GM23338 (cell line): ENCODE data around the gene IGSF8. TPM values are rescaled to one million over a fixed set of nuclear protein-coding genes. Genes with fewer than 3 reads are reported as not detected.

ENCODE experiments used
- ATAC-seq: fragments of 200-7000 bp; cut with Tn5 transposase; 3 replicates; pipeline ENCODE4 v1.9.1; 2020
- DNase-seq: peaks from one replicate; pipeline ENCODE4 v3.0.0-alpha.2; 2015; ENCODE audit warnings: low spot score
- H2AFZ ChIP-seq: fragments of 200-600 bp; sonication (generic); 2 replicates; pipeline ENCODE4 v1.8.0; 2016; ENCODE audit warnings: antibody characterized with exemption, mild to moderate bottlenecking, moderate library complexity
- H3F3A ChIP-seq: fragments of 200-600 bp; sonication (generic); replicated peaks from 2 replicates; pipeline ENCODE4 v1.8.0; 2017; ENCODE audit warnings: antibody characterized with exemption, mixed run types, low read depth
- H3K27ac ChIP-seq: fragments of 200-600 bp; sonication (generic); 2 replicates; pipeline ENCODE4 v1.6.1; 2016; ENCODE audit warnings: low read depth
- H3K27me3 ChIP-seq: fragments of 200-600 bp; sonication (generic); 2 replicates; pipeline ENCODE4 v1.8.0; 2016; ENCODE audit warnings: mild to moderate bottlenecking, mixed run types, moderate library complexity; ENCODE audit not compliant: insufficient read depth
- H3K36me3 ChIP-seq: fragments of 200-600 bp; sonication (generic); 2 replicates; pipeline ENCODE4 v1.8.0; 2016; ENCODE audit warnings: mild to moderate bottlenecking; ENCODE audit not compliant: insufficient read depth
- H3K4me1 ChIP-seq: fragments of 200-600 bp; sonication (generic); 2 replicates; pipeline ENCODE4 v1.8.0; 2016; ENCODE audit warnings: mild to moderate bottlenecking, moderate library complexity; ENCODE audit not compliant: insufficient read depth
- H3K4me2 ChIP-seq: fragments of 200-600 bp; sonication (generic); 2 replicates; pipeline ENCODE4 v1.7.1; 2017; ENCODE audit warnings: mixed run types
- H3K4me3 ChIP-seq: fragments of 200-600 bp; sonication (generic); 2 replicates; pipeline ENCODE4 v1.6.1; 2016; ENCODE audit warnings: mixed run types
- H3K79me2 ChIP-seq: fragments of 200-600 bp; sonication (generic); replicated peaks from 2 replicates; pipeline ENCODE4 v1.8.0; 2017; ENCODE audit warnings: mild to moderate bottlenecking; ENCODE audit not compliant: insufficient read depth
- H3K9me2 ChIP-seq: fragments of 200-600 bp; sonication (generic); 2 replicates; pipeline ENCODE4 v1.8.0; 2017; ENCODE audit not compliant: insufficient read depth
- H4K20me1 ChIP-seq: fragments of 200-600 bp; sonication (generic); replicated peaks from 2 replicates; pipeline ENCODE4 v1.8.0; 2017; ENCODE audit warnings: mild to moderate bottlenecking; ENCODE audit not compliant: insufficient read depth
- H3K27ac Mint-ChIP-seq: 2 replicates; pipeline ENCODE4 v1.8.0; 2020; ENCODE audit warnings: inconsistent platforms, mild to moderate bottlenecking, moderate library complexity, mixed read lengths
- H3K27me3 Mint-ChIP-seq: 3 replicates; pipeline ENCODE4 v1.8.0; 2022; ENCODE audit warnings: low read depth, mild to moderate bottlenecking, moderate library complexity, mixed read lengths, inconsistent platforms; ENCODE audit not compliant: insufficient read depth, poor library complexity
- H3K36me3 Mint-ChIP-seq: 3 replicates; pipeline ENCODE4 v1.8.0; 2021; ENCODE audit warnings: low read depth, mild to moderate bottlenecking, inconsistent platforms, moderate library complexity, mixed read lengths
- H3K4me1 Mint-ChIP-seq: 3 replicates; pipeline ENCODE4 v1.8.0; 2020; ENCODE audit warnings: mild to moderate bottlenecking, inconsistent platforms, mixed read lengths
- H3K4me3 Mint-ChIP-seq: 3 replicates; pipeline ENCODE4 v1.8.0; 2021; ENCODE audit warnings: moderate library complexity, mild to moderate bottlenecking, inconsistent platforms, mixed read lengths
- H3K9me3 Mint-ChIP-seq: 3 replicates; pipeline ENCODE4 v1.8.0; 2020; ENCODE audit warnings: moderate library complexity, mild to moderate bottlenecking, inconsistent platforms, mixed read lengths
- ETS1 ChIP-seq: IDR thresholded peaks from 2 replicates; pipeline ENCODE4 v1.6.1; 2016; ENCODE audit warnings: antibody characterized with exemption
- EZH2phosphoT487 ChIP-seq: fragments of 200-600 bp; sonication (generic); IDR thresholded peaks from one replicate; pipeline ENCODE4 v1.8.1; 2018; ENCODE audit warnings: antibody characterized with exemption; ENCODE audit not compliant: unreplicated experiment
- NANOG ChIP-seq: IDR thresholded peaks from 2 replicates; pipeline ENCODE4 v1.6.1; 2016; ENCODE audit warnings: antibody characterized with exemption, borderline replicate concordance
- POLR2AphosphoS5 ChIP-seq: IDR thresholded peaks from 2 replicates; pipeline ENCODE4 v1.6.1; 2016; ENCODE audit warnings: antibody characterized with exemption, low read depth
- REST ChIP-seq: IDR thresholded peaks from one replicate; pipeline ENCODE4 v1.6.1; 2018; ENCODE audit warnings: antibody characterized with exemption; ENCODE audit not compliant: unreplicated experiment
- STAT1 ChIP-seq: IDR thresholded peaks from one replicate; pipeline ENCODE4 v1.6.1; 2016; ENCODE audit warnings: antibody characterized with exemption; ENCODE audit not compliant: unreplicated experiment
- polyA plus RNA-seq: library from polyadenylated mRNA; unstranded; fragments of >200 nt; fragmentation: Nextera tagmentation; extraction: Ambion mirVana; gene quantifications from 2 replicates; pipeline ENCODE4 v1.2.1, GENCODE V29; 2016
- total RNA-seq: library from RNA; depleted of rRNA; stranded (reverse); fragments of >200 nt; shearing (Covaris generic); gene quantifications from 2 replicates; pipeline ENCODE4 v1.2.3, GENCODE V29; 2014
- TF ChIP-seq, protein P1 (sequence below): fragments of 250-450 bp; sonication (Bioruptor Pico); IDR thresholded peaks from 2 replicates; pipeline ENCODE4 v1.5.0; 2020; ENCODE audit warnings: mild to moderate bottlenecking, moderate library complexity
- TF ChIP-seq, protein P2 (sequence below), 2 experiments: fragments of 200-600 bp in 1 of 2; sonication (generic) in 1 of 2; conservative IDR thresholded peaks; 2 replicates each; pipeline versions ENCODE4 v1.5.1 to v1.6.1; 2016 to 2017; ENCODE audit warnings: antibody characterized with exemption in 2 of 2, low read depth in 2 of 2, mild to moderate bottlenecking in 2 of 2, moderate library complexity in 1 of 2

IGSF8 gene
- total and polyA plus RNA-seq, 2 experiments from 2014 or later = 38.4 to 120 TPM

- TF ChIP-seq, protein P1, sequence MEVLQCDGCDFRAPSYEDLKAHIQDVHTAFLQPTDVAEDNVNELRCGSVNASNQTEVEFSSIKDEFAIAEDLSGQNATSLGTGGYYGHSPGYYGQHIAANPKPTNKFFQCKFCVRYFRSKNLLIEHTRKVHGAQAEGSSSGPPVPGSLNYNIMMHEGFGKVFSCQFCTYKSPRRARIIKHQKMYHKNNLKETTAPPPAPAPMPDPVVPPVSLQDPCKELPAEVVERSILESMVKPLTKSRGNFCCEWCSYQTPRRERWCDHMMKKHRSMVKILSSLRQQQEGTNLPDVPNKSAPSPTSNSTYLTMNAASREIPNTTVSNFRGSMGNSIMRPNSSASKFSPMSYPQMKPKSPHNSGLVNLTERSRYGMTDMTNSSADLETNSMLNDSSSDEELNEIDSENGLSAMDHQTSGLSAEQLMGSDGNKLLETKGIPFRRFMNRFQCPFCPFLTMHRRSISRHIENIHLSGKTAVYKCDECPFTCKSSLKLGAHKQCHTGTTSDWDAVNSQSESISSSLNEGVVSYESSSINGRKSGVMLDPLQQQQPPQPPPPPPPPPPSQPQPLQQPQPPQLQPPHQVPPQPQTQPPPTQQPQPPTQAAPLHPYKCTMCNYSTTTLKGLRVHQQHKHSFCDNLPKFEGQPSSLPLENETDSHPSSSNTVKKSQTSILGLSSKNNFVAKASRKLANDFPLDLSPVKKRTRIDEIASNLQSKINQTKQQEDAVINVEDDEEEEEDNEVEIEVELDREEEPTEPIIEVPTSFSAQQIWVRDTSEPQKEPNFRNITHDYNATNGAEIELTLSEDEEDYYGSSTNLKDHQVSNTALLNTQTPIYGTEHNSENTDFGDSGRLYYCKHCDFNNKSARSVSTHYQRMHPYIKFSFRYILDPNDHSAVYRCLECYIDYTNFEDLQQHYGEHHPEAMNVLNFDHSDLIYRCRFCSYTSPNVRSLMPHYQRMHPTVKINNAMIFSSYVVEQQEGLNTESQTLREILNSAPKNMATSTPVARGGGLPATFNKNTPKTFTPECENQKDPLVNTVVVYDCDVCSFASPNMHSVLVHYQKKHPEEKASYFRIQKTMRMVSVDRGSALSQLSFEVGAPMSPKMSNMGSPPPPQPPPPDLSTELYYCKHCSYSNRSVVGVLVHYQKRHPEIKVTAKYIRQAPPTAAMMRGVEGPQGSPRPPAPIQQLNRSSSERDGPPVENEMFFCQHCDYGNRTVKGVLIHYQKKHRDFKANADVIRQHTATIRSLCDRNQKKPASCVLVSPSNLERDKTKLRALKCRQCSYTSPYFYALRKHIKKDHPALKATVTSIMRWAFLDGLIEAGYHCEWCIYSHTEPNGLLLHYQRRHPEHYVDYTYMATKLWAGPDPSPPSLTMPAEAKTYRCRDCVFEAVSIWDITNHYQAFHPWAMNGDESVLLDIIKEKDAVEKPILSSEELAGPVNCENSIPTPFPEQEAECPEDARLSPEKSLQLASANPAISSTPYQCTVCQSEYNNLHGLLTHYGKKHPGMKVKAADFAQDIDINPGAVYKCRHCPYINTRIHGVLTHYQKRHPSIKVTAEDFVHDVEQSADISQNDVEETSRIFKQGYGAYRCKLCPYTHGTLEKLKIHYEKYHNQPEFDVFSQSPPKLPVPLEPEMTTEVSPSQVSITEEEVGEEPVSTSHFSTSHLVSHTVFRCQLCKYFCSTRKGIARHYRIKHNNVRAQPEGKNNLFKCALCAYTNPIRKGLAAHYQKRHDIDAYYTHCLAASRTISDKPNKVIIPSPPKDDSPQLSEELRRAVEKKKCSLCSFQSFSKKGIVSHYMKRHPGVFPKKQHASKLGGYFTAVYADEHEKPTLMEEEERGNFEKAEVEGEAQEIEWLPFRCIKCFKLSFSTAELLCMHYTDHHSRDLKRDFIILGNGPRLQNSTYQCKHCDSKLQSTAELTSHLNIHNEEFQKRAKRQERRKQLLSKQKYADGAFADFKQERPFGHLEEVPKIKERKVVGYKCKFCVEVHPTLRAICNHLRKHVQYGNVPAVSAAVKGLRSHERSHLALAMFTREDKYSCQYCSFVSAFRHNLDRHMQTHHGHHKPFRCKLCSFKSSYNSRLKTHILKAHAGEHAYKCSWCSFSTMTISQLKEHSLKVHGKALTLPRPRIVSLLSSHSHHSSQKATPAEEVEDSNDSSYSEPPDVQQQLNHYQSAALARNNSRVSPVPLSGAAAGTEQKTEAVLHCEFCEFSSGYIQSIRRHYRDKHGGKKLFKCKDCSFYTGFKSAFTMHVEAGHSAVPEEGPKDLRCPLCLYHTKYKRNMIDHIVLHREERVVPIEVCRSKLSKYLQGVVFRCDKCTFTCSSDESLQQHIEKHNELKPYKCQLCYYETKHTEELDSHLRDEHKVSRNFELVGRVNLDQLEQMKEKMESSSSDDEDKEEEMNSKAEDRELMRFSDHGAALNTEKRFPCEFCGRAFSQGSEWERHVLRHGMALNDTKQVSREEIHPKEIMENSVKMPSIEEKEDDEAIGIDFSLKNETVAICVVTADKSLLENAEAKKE (CRISPR knock-in tag) = peak; percentile 60; the same call in 1 of the 2 replicates
- peak; percentile 50 for TF ChIP-seq POLR2AphosphoS5
Observed at GRCh38 chr1:160083968-160084770, 14.2 kb downstream of the IGSF8 start (continued).

- H3K27me3 Mint-ChIP-seq = peaks cover 44% of the 10 kb centered on the region
- no peak for TF ChIP-seq ETS1
- TF ChIP-seq, protein P2, sequence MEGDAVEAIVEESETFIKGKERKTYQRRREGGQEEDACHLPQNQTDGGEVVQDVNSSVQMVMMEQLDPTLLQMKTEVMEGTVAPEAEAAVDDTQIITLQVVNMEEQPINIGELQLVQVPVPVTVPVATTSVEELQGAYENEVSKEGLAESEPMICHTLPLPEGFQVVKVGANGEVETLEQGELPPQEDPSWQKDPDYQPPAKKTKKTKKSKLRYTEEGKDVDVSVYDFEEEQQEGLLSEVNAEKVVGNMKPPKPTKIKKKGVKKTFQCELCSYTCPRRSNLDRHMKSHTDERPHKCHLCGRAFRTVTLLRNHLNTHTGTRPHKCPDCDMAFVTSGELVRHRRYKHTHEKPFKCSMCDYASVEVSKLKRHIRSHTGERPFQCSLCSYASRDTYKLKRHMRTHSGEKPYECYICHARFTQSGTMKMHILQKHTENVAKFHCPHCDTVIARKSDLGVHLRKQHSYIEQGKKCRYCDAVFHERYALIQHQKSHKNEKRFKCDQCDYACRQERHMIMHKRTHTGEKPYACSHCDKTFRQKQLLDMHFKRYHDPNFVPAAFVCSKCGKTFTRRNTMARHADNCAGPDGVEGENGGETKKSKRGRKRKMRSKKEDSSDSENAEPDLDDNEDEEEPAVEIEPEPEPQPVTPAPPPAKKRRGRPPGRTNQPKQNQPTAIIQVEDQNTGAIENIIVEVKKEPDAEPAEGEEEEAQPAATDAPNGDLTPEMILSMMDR (conservative IDR thresholded peaks at IDR 0.05; ENCODE audit: low read depth in 2 of 2) = no peak
- no peak for TF ChIP-seq STAT1
- no peak for TF ChIP-seq NANOG
- no peak for TF ChIP-seq REST
- no peak for TF ChIP-seq EZH2phosphoT487
Observed at GRCh38 chr1:160082926-160083325, 15.5 kb downstream of the IGSF8 start.

More at GRCh38 chr1:160082926-160083325, 15.5 kb downstream of the IGSF8 start:
- no peak overlapping the region for H3K27ac ChIP-seq
- H3K4me2 ChIP-seq = no peak overlapping the region
- Mint-ChIP-seq H3K9me3 (no peaks in the 10 kb centered on the region; the same call in 2 of the 3 replicates), H3K27ac (no peak overlapping the region), H3K4me1 (peaks cover 17% of the 10 kb centered on the region), H3K36me3 (peaks cover 12% of the 10 kb centered on the region), H3K4me3 (0 out of 3 replicates have a peak overlapping the region, but pooled peaks have one; percentile 33)
- H3F3A ChIP-seq = peaks cover 5% of the 10 kb centered on the region
- peaks cover 55% of the 10 kb centered on the region for H3K27me3 ChIP-seq
- no peak for DNase-seq
- no peaks in the 10 kb centered on the region for H3K79me2 ChIP-seq
- no peaks in the 10 kb centered on the region for H3K4me1 ChIP-seq
- no peak for ATAC-seq
- no peaks in the 10 kb centered on the region; the same call in 1 of the 2 replicates for H4K20me1 ChIP-seq
- no peak overlapping the region for H2AFZ ChIP-seq
- H3K4me3 ChIP-seq = no peak overlapping the region
- H3K9me2 ChIP-seq = no peaks in the 10 kb centered on the region
- no peaks in the 10 kb centered on the region for H3K36me3 ChIP-seq
